Stimulated activated CD4-positive, alpha-beta T cell treated with anti-CD3 and anti-CD28 coated beads, Interleukin-2, amount 100 ng/mL, for 4 hours (primary cell): ENCODE data around the gene GZMA.
"Not testable (repeated sequence)": the region's sequence is repeated elsewhere in the genome, so short reads cannot be mapped to it uniquely, and the experiment has no call there.

ENCODE experiments used
- DNase-seq: peaks from one replicate; pipeline ENCODE4 v3.0.0-alpha.2; 2020; ENCODE audit warnings: low read depth

The GZMA gene

DNA sequence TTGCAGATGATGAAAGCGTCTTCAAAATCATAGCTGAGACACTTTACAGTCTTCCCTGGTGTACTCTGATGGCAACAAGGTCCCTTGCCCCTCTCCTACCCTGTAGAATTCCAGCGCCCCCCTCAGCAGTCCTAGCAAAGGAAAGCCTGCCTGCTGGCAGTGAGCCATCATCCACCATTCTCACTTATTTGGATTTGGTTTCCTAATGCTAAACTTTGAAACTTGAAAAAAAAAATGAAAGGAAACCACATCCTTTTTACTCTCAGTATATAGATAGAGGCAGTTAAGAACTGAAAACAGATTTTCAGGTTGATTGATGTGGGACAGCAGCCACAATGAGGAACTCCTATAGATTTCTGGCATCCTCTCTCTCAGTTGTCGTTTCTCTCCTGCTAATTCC is at the start of gene GZMA:
TSS of gene GZMA (plus strand) at position 299 of the 400 bp plus-strand sequence. CDS start at position 336, 37 bp downstream.
- DNase-seq = no peak

DNA sequence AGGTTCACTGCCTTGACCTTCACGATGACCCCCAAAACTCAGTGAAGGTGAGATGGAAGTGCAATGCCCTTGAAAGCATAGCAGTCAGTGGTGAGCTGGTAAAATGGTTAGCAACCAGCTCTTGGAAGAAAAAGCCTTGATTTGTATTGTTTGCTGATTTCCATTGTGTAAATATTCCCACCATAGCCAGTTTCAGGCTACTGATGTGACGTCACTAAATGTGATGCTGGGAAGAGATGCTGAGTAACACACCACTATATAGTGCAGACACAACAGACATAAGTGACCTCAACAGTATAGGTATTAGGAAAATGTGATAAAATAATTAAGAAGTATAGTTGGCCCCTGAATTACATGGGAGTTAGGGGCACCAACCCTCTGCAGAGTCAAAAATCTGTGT is 47.3 kb upstream of the GZMA start:
- no peak for DNase-seq

DNA sequence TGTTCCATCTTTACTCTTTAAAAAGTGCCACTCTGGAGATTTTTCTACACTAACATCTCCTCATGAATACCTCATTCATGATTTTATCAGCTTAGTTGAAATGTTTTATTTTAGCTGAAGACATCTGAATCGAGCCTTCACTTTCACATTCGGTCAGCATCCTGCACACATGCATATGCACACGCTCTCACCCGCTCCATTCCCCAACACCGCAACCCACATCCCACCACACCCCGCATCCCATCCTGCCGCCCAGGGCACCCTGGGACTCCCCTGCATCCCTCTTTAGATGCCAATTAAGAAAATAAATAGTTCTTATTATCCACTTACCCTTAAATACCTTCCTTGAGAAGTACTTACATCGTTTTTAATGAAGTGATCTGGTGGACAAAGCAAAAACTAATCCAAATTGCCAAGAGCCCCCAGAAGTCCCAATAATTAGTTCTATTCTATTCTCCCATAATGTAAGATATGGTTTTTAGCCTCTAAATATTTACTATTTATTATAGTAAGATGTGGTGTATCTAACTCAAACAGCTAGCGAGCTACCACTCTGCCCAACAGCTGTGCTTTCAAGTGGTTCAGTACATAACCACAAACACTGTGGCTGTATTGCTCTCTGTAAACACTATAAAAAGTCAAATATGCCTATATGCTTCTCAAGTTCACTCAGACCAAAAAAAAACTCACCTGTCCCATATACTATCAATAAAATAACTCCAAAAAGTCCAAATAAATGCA is 40.2 kb upstream of the GZMA start:
- DNase-seq = peak; percentile 16

DNA sequence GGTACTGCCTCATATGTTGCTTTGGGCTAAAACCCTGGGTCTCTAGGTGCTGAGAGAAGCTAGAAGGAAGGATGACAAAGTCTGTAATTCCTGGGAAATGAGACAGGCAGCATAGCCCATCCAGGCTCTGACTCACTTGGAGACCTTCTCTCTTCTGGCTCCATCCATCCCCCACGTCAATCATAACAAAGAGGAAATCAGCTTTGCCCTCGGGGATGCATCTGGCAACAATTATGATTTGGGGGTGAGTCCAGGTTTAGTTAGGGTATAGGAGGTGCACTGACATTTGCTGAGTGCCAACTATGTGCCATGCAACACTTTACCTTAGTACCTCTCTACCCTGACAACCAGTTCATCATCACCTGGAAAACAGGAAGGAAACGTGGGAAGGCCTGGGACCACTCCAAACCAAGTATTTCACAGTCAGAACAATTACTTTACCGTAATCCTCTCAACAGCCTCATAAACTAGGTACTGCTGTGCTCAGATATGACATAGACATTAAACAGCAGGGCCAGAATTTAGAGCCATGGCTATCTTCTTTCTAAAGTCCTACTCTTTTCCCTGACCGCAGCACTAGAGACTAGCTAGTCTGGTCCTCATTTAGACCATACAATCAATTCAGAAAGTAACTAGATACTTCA is 39.1 kb upstream of the GZMA start:
- DNase-seq = no peak

DNA sequence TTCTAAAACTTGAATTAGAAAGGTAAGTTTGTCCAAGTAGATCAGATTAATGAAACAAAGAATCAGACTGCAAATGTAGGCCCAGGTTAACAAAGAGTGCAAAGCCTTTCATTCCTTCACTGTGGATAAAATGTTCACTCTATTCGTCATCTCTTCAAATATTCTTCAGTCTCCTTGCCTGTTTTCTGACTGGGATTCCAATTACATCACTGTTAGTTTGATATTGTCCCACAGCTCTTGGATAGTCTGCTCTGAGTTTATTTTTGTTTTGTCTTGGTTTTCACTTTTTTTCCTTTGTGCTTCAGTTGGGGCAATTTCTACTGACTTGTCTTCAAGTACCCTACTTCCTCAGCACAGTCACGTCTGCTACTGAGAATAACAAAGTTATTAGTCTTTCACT is 38.5 kb upstream of the GZMA start:
- DNase-seq = no peak

DNA sequence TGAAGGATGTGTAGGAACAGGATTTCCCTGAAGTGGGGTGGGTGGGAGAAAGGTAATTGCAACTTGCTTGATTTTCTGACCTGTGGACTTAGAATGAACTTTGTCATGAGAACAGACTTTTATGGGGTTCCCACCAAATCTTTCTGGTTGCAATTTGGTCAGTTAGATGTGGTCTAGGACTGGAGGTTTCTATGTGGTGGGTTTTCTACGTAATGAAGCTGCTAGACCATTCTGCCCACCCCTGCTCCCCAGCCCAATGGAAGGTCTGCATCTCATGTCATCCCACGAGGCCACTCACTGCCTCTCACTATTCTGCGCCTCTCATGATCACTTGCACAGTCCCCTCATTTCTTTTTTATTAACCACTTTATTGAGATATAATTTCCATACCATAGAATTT is 37.9 kb upstream of the GZMA start:
- DNase-seq = no peak

DNA sequence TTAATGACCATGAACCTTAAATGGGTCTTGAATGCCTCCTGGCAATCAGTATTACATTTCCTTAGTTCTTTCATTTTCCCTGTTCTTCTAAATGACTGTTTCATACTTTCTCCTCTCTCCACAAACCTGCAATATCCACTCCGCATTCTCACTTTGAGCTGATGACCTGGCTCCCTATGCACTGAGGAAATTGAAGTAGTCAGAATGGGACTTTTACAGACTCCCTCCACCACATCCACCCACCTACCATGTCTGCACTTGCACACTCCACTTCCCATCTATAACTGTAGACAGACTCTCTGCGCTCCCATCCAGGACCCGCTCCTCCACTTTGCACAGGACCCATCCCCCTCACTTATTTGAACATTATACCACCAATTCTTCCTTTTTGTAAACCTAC is 36.2 kb upstream of the GZMA start:
- no peak for DNase-seq

DNA sequence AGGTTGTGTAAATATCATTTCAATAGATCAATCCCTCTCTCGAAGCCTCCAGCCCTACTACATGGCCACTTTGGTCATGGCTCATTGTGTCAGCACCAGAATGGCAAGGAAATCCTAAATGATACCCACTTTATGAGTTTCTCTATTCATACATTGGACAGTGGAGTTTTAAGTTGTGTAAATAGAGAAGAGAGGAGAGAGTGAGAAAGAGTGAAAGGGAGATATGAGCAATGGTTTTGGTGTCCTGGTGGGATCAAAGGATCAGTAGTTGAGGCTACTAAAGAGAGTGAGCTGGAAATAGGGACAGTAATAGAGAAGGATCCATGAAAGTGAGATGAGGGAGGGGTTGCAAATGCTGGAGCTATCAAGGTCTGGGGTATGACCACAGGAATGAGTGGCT is 31.5 kb upstream of the GZMA start:
- no peak for DNase-seq

DNA sequence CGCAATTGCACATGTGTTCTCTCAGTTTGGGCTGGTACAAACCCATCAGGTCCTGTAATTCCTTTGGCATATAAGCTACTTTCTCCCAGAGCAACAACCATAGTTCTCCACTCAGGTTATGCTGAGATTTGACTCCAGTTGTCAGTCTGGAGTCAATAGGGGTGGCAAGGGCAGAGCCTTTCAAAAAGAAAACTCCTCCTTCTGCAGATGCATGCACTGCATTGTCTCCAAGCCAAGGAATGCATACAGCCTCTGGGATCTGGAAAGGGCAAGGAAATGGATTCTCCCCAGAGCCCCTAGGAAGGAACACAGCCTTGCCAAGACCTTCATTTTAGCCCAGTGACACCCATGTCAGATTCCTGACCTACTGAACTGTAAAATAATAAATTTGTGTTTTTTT is 31.0 kb upstream of the GZMA start:
- DNase-seq = no peak

DNA sequence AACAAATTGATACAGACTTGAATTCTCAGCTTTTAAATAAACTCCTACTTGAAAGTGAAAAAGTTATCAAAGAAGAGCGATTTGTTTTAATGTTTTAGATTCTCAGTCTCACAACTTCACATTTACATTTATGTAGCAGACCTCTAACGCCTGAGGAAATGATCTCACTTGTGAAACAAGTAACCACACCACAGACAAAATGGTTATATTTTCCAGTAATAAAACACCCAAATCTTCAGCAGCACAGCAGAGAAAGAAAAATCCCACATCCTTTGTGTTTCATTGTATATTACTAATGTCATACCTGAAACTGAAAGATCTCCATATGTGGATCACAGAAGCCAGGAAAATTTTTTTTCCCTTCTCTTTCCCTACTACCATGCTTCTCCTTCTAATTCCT is 29.8 kb upstream of the GZMA start:
- no peak for DNase-seq

DNA sequence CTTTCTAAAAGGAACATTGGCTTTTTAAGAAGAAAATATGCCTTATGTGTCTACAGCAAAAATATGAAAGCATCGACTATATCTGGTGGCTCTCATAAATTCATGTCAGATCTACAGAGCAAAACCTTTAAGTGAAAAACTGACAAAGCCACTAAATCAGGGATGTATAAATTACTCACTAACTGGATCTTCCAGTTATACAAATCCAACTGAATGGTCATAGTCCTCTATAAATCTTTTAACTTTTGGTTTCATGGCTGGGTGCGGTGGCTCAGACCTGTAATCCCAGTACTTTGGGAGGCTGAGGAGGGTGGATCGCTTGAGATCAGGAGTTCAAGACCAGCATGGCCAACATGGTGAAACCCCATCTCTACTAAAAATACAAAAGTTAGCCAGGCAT is 29.2 kb upstream of the GZMA start:
- DNase-seq = no peak

DNA sequence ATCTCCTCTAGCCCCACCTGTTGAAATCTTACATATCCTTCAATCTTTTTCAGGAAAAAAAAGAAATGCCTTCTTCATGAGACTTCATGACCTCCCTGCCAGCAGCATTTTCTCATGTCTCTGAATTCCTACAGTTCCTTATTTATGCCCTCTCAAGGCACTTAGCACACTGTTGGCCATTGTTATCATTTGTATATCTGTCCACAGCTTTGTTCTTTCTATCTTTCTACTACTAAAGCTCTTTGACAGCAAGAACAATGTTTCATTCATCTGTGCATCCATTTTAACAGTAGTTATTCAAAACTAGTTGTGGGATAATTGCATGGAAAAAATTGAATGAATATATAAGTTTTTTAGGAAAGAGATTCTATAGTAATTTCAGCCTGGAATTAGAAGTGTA is 20.9 kb upstream of the GZMA start:
- no peak for DNase-seq

DNA sequence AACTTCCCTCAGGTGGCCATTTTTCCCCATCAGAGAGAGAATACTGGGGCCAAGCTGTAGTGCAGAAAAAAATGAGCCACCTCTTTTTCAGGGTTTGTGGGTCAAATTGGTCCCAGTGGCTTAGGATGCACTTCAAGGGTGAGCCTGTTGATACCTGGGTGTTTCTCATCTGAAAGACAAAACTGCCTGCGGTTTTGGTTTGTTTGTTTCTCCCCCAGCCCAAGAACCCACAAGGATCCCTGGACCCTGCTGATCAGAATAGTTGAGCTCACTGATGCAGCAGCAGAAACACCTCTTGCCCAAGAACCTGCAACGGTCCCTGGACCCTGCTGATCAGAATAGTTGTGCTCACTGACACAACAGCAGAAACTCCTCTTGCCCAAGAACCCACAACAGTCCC is 13.1 kb upstream of the GZMA start:
- not testable (repeated sequence) for DNase-seq

DNA sequence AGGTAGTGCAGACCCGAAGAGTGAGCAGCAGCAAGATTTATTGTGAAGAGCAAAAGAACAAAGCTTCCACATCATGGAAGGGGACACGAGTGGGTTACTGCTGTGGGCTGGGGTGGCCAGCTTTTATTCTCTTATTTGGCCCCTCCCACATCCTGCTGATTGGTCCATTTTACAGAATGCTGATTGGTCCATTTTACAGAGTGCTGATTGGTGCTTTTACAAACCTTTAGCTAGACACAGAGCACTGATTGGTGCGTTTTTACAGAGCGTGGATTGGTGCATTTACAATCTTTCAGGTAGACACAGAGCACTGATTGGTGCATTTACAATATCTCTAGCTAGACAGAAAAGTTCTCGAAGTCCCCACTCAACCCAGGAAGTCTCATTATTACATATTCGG is 11.4 kb upstream of the GZMA start:
- DNase-seq = not testable (repeated sequence)

DNA sequence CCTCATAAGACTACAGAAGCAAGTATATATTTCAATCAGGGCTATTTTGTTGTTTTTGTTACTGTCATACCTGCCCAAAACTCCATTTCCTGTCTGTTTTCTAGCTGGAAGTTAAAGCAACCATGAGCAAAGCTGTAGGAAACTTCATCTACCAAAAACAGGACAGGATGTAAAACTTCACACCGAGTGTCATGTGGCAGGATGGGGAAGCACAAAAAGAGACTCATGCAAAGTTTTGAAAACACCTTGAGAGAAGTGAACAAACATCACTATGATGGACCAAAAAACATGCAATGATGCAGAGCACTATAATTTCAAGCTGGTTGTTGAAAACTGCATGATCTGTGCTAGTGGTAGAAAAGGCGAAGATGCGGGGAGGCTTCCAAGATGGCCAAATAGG is 6.3 kb upstream of the GZMA start:
- no peak for DNase-seq

DNA sequence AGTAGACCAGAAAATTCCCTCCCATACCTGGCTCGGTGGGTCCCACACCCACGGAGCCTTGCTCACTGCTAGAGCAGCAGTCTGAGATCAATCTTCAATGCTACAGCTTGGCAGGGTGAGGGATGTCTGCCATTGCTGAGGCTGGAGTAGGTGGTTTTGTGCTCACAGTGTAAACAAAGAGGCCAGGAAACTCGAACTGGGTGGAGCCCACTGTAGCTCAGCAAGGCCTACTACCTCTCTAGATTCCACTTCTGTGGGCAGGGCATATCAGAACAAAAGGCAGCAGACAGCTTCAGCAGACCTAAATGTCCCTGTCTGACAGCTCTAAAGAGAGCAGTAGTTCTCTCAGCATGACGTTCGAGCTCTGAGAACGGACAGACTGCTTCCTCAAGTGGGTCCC is 5.6 kb upstream of the GZMA start:
- peak; percentile 9 for DNase-seq

DNA sequence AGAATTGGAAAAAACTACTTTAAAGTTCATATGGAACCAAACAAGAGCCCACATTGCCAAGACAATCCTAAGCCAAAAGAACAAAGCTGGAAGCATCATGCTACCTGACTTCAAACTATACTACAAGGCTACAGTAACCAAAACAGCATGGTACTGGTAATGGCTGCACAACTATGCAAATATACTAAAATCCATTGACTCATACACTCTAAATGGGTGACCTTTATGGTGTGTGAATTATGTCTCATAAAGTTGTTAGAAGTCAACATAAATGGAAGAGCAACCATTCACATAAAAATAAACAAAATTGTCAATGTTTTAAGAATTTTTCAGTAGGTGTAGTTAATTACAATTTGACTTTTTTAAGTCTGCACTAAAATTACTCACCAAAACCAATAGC is 1.3 kb upstream of the GZMA start:
- not testable (repeated sequence) for DNase-seq

DNA sequence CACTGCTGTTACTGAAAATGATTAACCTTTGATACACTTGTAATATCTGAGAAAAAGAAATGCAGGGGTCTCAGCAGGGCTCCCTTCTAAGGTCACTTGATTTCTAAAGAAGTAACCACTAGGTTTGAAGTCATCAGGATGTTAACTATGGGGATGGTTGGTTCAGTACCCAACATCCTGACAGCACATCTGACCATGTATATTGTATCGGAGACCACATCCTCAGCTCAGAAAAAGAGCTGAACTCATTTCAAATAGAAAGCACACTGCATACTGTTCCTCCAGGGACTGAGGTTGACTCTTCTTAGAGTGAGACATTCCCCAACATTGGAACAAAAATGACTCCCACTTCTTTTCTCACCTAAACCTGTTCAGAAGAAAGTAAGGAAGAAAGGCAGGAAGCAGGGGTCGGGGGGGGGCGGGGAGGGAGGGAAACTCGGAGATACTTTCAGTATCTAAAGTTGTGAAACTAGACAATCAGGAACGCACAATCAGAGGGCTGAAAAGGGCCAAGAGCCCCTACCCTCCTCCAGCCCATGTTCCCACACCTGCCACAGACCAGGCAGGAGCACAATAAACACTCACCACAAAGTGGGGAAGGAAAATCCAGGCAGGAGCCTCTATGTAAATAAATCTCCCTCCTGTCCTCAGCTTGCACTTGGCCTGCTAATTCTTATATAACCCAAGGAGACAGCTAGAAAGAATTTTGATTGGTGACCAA is 730 bp upstream of the GZMA start:
- no peak for DNase-seq

DNA sequence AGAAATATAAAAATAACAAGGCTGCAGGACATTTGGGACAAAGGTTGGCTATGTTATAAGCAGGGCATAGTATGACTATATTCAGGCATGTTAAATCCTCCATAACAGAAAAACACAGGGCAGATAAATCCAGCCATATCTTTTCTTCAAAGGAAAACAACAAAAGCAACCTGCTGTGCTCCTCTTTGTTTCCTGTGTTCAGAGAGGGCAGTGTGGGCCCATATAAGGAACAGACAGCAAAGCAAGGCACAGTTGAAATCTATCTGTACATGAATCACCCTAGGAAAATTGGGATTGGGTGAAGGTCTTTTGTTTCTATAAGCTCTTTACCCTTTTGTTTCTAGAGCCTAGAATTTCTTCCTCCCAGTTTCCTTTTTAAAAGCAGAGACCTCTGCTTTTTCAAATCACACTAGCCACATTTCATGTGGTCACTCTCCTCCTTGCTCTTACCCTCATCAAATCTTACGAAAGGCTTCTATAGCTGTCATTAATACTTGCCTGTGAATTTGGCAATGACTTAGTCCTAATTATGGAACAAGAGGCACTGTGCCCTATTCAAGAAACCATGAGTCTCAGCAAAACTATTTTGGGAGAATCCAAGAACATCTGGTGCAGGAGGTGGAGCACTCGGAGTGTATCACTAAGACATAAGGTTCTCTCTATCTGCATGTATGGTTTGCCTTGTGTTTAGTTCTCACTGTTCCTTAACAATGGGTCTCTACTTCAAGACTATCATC is 1.8 kb downstream of the GZMA start:
- no peak for DNase-seq

DNA sequence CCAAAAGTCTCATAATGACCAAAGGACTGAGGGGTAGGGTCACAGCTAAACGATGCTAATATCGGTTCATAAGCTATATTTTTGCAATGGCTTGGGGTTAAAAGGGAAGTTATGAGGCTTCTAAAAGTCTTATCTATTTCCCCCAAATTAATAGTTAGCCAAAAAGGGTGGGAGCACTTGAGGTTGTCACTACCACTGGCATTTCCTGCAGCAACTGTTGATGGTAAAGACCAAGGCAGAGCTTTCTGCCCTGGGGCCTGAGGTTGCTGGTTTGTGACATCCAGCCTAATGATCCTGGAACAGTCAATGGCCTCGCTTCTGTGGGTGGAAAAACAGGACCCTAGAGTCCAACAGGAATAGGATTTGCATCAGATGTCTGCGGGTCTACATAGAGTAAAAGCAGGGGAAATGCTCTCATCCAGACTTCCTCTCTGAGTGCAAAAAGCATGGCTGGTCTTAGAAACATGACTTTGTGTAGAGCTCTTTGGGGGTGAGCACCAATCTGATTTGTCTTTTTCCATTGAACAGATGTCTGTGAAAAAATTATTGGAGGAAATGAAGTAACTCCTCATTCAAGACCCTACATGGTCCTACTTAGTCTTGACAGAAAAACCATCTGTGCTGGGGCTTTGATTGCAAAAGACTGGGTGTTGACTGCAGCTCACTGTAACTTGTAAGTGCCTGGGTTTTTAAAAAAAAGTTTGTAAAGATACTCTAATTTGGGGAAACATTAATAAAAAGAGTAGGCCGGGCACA is 2.7 kb downstream of the GZMA start:
- no peak for DNase-seq

DNA sequence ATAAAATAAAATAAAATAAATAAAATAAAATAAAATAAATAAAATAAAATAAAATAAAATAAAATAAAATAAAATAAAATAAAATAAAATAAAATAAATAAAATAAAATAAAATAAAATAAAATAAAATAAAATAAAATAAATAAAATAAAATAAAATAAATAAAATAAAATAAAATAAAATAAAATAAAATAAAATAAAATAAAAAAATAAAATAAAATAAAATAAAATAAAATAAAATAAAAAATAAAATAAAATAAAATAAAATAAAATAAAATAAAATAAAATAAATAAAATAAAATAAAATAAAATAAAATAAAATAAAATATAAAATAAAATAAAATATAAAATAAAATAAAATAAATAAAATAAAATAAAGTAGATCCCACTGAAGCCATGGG is 3.5 kb downstream of the GZMA start:
- not testable (repeated sequence) for DNase-seq

DNA sequence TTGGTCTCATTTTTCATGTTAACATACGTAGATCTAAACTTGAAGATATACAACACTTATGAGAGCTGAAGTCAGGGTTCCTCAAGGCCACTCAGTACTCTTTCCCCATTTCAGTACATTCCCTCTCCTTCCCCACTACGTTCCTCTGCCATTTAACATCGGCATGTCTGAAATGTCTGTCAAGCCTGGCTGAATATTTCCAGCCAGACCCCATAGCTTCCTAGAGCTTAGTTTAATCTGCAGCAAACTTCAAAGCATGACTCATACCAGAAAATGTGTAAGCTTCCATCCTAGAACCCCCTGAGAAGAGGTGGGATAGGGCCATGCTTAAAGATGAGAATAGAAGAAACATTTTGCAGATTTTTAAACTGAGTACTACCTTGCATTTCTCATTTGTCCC is 6.2 kb downstream of the GZMA start:
- no peak for DNase-seq
